GM21723 (cell line): Measurements from ENCODE around the gene STRN3.
"Not testable (repeated sequence)": the region's sequence is repeated elsewhere in the genome, so short reads cannot be mapped to it uniquely, and the experiment has no call there.

Source experiments
- ATAC-seq: cut with Tn5 transposase; IDR thresholded peaks from one replicate; pipeline ENCODE4 v1.9.1; 2021; ENCODE audit warnings: mild to moderate bottlenecking, moderate library complexity; ENCODE audit not compliant: unreplicated experiment

STRN3 gene

DNA sequence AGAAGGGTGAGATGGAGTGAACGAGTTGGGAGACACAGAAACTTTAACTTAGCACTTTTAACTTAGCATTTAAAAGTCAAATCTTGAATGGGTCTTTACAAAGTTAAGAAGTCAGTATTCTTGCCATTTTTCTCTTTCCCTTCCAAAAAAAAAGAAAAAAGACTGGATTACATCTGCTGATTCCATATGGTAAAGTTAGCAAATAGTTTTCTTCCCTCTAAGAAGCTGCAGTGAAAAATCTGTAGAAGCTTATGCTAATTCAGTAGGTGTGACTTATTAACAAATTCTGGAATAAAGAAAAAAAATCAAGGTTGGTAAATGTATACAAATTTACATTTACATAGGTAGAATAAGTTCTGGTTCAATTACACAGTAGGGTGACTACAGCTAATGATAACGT lies 100.9 kb downstream of the STRN3 start:
- ATAC-seq, result no peak

- no peak for ATAC-seq
These were observed 104.4 kb downstream of the STRN3 start for GRCh38 chr14:30921788-30922187.

GRCh38 chr14:30921305-30921704 lies 104.9 kb downstream of the STRN3 start:
- no peak for ATAC-seq

DNA sequence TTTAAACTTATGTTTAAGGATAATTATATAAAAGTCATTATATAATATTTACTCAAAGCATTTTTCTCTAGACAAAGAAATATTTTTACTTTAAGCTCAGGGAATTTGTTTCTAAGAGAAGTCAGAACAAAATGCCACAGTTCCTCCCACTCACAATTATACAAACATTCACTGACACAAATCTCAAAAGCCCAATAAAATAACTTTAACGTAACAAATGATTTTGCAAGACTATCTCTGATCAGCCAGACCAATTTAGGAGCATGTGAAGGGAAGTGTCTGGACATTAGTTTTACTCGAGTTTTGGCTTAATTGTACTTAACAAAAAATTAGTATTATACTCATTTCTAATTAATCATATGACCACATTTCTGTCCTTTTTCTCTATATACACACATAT lies 110.6 kb downstream of the STRN3 start:
- no peak for ATAC-seq

DNA sequence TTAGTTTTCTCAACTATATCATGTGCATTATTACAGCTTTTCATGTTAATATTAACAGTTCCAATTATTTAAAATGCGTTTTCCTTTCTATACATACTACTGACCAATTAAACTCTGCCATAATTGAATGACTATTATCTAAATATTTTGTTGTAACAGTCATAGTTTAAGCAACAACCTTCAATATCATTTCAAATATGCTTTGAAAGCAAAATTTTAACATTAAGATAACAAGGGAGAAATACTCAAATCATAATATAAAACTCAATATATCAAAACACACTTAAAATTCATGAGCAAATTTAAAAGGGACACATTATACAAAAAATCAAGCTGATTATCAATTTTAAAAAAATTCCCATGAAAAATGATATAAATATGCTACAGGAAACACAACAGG lies 111.4 kb downstream of the STRN3 start:
- ATAC-seq, result no peak

- ATAC-seq, result no peak
These were observed 117.4 kb downstream of the STRN3 start for GRCh38 chr14:30908826-30909225.

DNA sequence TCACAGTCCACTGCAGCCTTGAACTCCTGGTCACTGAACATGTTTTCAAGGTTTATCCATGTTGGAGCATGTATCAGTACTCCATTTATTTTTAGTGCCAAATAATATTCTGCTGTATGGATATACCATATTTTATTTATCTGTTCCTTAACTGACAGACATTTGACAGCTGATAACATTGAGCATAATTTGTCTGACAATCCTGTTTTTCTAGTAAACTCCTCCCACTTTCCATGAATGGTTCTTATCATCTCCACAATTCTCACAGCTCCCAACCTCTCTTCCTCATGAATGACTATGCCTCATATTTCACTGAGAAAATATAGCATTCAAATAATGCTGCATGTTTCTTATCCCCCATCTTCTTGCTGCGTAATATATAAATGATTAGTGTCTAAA lies 118.5 kb downstream of the STRN3 start:
- no peak for ATAC-seq

DNA sequence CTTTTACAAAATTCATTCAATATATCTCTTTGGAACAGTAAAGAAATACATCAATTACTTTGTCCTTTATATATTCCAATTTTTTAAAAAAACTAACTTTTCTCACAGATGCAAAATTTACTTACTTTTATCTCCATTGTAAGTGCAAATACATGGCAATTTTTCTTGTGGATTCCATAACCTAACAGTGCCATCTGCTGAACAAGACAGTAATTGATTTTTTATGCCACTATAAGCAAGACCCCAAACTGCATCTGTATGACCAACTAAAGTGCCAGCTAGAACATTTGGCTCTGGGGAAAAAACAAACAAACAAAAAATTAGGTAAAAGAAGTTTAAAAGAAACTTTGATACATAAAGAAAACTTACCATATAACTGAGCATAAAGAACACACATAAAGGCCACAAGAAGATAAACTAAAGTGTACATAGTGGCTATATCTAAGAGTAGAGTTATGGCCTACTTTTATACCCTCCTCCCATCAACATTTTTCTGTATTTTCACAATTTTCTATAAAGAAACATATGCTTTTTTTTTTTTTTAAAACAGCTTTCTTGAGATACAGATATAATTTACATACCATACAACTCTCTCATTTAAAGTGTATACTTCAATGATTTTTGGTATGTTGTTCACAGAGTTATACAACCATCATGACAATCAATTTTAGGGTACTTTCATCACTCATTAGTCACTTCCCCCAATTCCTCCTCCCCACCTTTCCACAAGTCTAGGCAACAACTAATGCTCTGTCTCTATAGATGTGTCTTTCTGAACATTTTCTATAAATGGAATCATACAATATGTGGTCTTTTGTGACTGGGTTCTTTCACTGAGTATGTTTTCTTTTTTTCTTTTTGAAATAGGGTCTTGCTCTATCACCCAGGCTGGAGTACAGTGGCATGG lies 119.2 kb downstream of the STRN3 start:
- no peak for ATAC-seq

GRCh38 chr14:30903285-30904124 lies 122.7 kb downstream of the STRN3 start:
- ATAC-seq, result no peak

GRCh38 chr14:30897121-30897520 lies 129.1 kb downstream of the STRN3 start:
- not testable (repeated sequence) for ATAC-seq

DNA sequence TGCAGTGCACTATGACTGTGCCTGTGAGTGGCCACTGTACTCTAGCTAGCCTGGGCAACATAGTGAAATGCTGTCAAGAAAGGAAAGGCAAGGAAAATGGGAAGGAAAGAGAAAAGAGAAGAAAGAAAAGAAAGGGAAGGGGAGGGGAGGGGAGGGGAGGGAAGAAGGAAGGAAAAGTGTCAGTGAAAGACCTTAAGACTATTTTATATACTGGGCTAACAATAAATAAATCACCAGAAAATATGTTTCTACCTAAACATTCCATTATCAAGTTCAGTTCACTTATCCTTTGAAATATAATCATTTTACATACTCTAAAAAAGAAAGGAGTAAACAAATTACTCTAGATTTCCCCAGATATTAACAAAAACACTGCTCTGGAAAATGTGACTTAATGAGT lies 129.7 kb downstream of the STRN3 start:
- no peak for ATAC-seq

GRCh38 chr14:30894923-30895515 lies 131.2 kb downstream of the STRN3 start:
- ATAC-seq, result no peak

- ATAC-seq, result no peak
These were observed 132.4 kb downstream of the STRN3 start for GRCh38 chr14:30893819-30894218.

GRCh38 chr14:30889244-30889594 lies 137.0 kb downstream of the STRN3 start:
- ATAC-seq, result no peak

DNA sequence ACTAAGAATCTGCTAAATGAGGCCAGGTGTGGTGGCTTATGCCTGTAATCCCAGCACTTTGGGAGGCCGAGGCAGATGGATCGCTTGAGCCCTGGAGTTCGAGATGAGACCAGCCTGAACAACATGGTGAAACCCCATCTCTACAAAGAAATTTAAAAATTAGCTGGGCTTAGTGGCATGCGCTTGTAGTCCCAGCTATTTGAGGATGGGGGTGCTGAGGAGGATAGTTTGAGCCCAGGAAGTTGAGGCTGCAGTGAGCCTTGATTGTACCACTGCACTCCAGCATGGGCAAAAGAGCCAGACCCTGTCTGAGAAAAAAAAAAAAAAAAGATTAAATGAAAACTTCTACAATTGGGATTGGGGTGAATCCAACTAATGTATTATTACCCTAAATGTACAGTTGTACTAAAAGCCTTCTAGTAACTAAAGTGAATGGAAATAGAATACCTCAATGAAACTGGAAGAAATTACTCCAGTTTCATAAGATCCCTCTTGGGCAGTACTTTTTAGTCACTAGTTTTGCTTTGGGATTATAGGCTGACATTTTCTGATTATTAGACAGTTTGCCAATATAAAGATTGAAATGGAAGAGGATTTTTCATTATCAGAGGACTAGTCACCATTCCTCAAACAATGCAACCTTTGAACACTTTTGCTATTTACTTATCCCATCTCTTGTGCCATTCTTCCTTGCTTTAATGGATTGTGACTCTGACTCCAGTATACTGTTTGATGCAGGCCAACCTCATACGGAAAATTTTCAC lies 137.5 kb downstream of the STRN3 start:
- no peak for ATAC-seq

DNA sequence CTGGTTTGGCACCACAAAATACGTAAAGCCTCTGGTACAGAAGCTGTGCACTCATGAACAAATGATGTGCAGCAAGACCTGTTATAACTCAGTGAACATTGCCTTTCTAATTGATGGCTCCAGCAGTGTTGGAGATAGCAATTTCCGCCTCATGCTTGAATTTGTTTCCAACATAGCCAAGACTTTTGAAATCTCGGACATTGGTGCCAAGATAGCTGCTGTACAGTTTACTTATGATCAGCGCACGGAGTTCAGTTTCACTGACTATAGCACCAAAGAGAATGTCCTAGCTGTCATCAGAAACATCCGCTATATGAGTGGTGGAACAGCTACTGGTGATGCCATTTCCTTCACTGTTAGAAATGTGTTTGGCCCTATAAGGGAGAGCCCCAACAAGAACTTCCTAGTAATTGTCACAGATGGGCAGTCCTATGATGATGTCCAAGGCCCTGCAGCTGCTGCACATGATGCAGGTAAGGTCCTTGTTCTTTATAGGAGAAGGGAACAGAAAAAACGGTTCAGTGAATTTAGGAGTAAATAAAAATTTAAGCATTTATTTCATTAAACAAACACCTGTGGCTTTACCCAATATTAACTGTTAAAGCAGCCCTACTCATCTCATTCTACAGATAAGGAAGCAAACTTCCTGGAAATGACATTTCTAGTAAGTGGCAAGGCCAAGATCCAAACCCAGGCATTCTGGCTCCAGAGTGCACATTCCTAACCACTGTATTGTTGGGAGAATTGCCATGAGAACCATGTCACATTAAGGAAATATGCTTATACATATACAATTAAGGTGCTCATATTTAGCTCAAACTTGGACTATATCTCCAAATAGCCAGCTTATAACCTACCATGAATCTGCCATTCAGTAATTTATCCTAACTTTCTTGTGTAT lies 140.1 kb downstream of the STRN3 start:
- no peak for ATAC-seq

DNA sequence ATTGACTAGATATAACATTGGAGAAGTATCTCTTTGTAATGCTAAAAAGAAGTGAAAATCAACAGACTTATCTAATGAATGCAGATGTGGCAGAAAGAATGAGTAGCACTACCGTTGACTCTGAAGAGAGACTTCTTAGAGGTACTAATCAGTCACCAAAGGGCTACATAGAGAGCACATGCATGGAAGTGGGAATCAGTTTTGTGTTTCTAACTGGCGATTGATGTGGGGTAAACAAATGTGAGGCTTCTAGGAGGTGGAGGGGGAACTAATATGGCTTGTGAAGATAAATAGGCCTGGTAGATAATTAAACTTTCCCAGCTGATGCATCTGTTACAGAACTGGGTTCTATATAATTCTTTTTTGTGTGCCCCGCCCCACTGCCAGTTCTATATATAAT lies 141.3 kb downstream of the STRN3 start:
- ATAC-seq, result no peak

GRCh38 chr14:30883508-30884294 lies 142.5 kb downstream of the STRN3 start:
- no peak for ATAC-seq

- ATAC-seq, result no peak
These were observed 143.7 kb downstream of the STRN3 start for GRCh38 chr14:30882431-30882830.
